Hepatic stellate cell (primary cell): Measurements from ENCODE around the gene NSMCE4A.
A peak's percentile ranks its signal among the peaks of the same experiment; 100 is the strongest.
"Not testable (repeated sequence)": the region's sequence is repeated elsewhere in the genome, so short reads cannot be mapped to it uniquely, and the experiment has no call there.

Experiments used
- DNase-seq: peaks from one replicate; pipeline ENCODE4 v3.0.0; 2011; ENCODE audit warnings: low spot score

The NSMCE4A gene

GRCh38 chr10:121988361-121989324, 13.6 kb upstream of the NSMCE4A start, which contains the start of gene TACC2:
TACC2 (plus strand) TSS chr10:121989163; CDS start chr10:122021982, 32,819 bp downstream.
- DNase-seq, result no peak

GRCh38 chr10:121984463-121984862, 9.4 kb upstream of the NSMCE4A start:
- DNase-seq, result no peak

- DNase-seq, result no peak
These were observed 8.8 kb upstream of the NSMCE4A start for GRCh38 chr10:121983852-121984251.

GRCh38 chr10:121981346-121981745, 6.3 kb upstream of the NSMCE4A start:
- DNase-seq, result no peak

- DNase-seq, result no peak
These were observed 3.5 kb upstream of the NSMCE4A start for GRCh38 chr10:121978511-121978910.

GRCh38 chr10:121976607-121977006, 1.6 kb upstream of the NSMCE4A start:
- DNase-seq, result no peak

- no peak for DNase-seq
These were observed 474 bp upstream of the NSMCE4A start for GRCh38 chr10:121975295-121976086.

GRCh38 chr10:121974019-121974534, 940 bp downstream of the NSMCE4A start:
- DNase-seq, result no peak

- DNase-seq, result not testable (repeated sequence)
These were observed 5.9 kb downstream of the NSMCE4A start for GRCh38 chr10:121969086-121969485.

- no peak for DNase-seq
These were observed 9.0 kb downstream of the NSMCE4A start for GRCh38 chr10:121965996-121966395.

GRCh38 chr10:121961456-121961855, 13.6 kb downstream of the NSMCE4A start:
- DNase-seq, result no peak

GRCh38 chr10:121959671-121960070, 15.3 kb downstream of the NSMCE4A start:
- no peak for DNase-seq

- DNase-seq, result peak; percentile 34
These were observed 18.6 kb downstream of the NSMCE4A start for GRCh38 chr10:121956111-121957061.

- DNase-seq, result no peak
These were observed 22.8 kb downstream of the NSMCE4A start for GRCh38 chr10:121952226-121952625.

GRCh38 chr10:121949451-121949850, 25.6 kb downstream of the NSMCE4A start:
- no peak for DNase-seq

- DNase-seq, result no peak
These were observed 26.0 kb downstream of the NSMCE4A start for GRCh38 chr10:121949049-121949448.

- no peak for DNase-seq
These were observed 27.4 kb downstream of the NSMCE4A start for GRCh38 chr10:121947343-121948330.

GRCh38 chr10:121942749-121943416, 32.1 kb downstream of the NSMCE4A start:
- DNase-seq, result peak; percentile 76

- DNase-seq, result no peak
These were observed 33.5 kb downstream of the NSMCE4A start for GRCh38 chr10:121941532-121941931.

GRCh38 chr10:121936295-121936694, 38.7 kb downstream of the NSMCE4A start:
- no peak for DNase-seq
